CMK (cell line): ENCODE results near the gene MTF2.
"Not testable (repeated sequence)": the region's sequence is repeated elsewhere in the genome, so short reads cannot be mapped to it uniquely, and the experiment has no call there.

ENCODE experiments used
- DNase-seq: peaks from one replicate; pipeline ENCODE4 v3.0.0-alpha.2; 2010; ENCODE audit warnings: low read depth

Gene MTF2

DNA sequence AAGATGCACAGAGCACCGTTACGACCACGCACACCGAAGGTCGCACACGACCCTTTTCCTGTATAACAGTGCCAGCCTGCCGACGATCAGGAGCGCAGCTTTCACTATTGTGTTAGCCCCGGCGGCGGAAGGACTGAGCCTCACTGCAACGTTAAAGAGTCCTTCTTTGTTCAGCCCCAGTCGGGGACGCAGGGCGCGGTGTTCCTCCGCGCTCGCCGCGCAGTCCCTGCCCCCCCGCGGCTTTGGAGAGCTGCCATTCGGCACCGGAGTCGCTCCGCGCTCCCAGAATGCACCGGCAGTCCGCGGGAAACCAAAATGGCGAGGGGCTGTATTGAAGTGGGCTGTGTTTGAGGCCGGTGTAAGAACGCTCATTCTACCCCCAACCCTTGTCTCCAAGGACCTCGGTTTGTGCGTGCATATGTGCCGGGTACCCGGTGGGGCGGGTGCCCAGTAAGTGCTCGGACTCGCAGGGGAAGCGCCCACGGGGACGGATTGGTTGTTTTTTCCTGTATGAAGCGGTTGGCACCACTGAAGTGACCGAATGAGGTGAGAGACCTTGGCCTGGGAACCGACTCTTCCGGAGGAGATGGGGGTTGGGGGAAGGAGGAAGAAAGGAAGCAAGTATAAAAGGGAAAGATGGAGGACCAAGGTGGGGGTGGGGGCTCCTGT, at the start of gene MTF2:
TSS of gene MTF2 (plus strand) at position 298 of the 669 bp plus-strand sequence. CDS start at position 542, 244 bp downstream.
- peak; percentile 95 for DNase-seq

- DNase-seq, result no peak
Measured at GRCh38 chr1:93029317-93029716, 49.8 kb upstream of the MTF2 start.

DNA sequence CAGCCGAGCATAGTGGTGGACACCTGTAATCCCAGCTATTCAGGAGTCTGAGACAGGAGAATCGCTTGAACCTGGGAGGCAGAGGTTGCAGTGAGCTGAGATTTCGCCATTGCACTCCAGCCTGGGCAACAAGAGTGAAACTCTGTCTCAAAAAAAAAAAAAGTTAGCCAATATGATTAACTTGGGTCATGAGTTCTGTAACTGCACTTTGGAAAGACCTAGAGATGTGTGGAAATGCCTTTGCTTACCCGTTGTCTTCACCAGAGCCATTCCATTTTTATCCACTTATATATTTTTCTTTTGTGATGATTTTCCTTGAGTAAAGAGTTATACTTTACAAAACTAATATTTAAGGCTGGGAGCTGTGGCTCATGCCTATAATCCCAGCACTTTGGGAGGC, 48.9 kb upstream of the MTF2 start:
- not testable (repeated sequence) for DNase-seq

- DNase-seq, result no peak
Measured at GRCh38 chr1:93031711-93032110, 47.4 kb upstream of the MTF2 start.

- DNase-seq, result no peak
Measured at GRCh38 chr1:93033029-93033428, 46.1 kb upstream of the MTF2 start.

DNA sequence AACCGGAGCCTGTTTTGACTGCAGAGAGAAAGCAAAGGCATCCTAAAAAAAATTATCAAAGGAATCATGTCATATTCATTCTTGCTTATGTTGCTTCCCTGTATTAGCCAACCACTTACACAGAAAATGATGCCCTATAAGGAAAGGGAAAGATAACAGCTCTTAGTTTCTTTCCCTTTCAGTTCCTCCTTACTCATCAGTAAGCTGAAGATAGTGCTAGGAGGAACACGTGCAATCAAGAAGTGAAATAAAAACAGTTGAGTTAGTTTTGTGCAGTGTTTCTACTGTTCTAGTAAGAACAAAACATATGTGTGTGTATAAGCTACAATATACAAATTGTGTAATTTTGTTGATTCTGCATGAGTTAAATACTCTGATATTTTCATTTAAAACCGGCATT, 45.3 kb upstream of the MTF2 start:
- no peak for DNase-seq

- no peak for DNase-seq
Measured at GRCh38 chr1:93034397-93034796, 44.7 kb upstream of the MTF2 start.

- DNase-seq, result no peak
Measured at GRCh38 chr1:93036672-93037071, 42.4 kb upstream of the MTF2 start.

DNA sequence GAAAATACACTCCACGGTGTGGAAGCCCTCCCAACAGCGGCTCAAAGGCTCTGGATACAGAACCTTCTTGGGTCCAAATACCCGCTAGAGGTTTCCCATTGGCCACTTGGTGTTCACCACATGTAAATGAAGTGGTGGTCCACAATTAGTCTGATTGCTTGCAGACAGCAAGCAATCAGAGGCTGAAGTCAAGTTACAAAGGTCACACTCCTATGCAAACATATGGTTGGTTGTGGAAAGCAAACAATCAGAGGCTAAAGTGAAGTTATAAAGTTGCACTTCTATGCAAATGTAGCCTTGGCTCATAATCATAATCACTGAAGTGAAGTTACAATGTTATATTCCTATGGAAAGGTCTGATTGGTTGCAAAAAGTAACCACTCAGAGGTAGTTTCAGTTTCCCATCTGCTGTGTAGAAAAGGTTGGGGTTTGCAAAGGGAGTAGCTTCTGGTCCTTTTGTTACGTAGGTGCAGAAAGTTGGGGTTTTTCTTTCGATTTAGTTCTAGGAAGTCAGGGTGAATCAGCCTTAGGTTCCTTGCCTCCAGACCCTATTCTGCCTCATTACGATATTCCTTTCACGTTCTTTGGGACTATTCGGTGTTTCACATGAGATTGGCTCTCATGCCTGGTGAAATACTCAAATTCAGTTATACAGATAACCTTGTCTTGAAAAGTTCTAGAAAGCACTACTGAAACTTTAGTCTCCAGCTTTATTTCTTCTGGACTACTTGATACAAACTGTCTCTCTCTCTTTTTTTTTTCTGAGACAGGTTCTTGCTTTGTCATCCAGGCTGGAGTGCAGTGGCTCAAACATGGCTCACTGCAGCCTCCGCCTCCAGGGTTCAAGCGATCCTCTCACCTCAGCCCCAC, 36.7 kb upstream of the MTF2 start:
- no peak for DNase-seq

GRCh38 chr1:93043057-93043557, 36.0 kb upstream of the MTF2 start:
- DNase-seq, result no peak

DNA sequence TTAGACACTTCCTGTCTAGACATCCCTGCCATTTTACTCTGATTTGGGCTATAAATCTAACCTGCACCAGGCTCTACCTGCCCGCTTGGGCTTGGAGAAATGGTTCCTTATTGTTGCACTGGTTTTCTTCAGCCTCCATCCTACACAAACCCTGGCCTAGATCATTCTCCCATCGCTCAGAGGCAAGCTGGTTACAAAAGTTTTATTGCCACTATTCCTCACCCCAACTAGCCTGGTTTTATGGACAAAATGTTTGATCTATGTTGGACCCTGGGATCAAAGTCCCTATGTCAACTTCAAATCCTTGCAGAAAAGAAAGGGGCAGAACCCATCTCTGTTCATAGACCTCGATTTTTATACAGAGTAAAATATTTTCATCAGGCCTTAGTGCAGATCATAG, 31.5 kb upstream of the MTF2 start:
- no peak for DNase-seq

DNA sequence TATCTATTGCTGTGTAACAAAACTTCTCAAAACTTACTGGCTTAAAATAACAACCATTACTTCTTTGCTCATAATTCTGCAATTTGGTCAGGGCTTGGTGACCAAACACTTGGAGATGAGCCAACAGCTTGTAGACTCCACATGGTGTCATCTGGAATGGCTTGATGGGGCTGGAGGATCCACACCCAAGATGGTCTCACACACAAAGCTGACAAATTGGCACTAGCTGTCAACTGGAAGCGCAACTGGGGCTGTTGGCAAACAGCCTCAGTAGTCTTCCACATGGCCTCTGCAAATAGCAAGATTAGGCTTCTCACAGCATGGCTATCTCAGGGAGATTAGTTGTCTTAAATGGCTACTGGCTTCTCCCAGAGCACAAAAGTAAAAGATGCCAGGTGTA, 27.1 kb upstream of the MTF2 start:
- no peak for DNase-seq

- no peak for DNase-seq
Measured at GRCh38 chr1:93056214-93056613, 22.9 kb upstream of the MTF2 start.

- DNase-seq, result no peak
Measured at GRCh38 chr1:93056649-93057048, 22.4 kb upstream of the MTF2 start.

DNA sequence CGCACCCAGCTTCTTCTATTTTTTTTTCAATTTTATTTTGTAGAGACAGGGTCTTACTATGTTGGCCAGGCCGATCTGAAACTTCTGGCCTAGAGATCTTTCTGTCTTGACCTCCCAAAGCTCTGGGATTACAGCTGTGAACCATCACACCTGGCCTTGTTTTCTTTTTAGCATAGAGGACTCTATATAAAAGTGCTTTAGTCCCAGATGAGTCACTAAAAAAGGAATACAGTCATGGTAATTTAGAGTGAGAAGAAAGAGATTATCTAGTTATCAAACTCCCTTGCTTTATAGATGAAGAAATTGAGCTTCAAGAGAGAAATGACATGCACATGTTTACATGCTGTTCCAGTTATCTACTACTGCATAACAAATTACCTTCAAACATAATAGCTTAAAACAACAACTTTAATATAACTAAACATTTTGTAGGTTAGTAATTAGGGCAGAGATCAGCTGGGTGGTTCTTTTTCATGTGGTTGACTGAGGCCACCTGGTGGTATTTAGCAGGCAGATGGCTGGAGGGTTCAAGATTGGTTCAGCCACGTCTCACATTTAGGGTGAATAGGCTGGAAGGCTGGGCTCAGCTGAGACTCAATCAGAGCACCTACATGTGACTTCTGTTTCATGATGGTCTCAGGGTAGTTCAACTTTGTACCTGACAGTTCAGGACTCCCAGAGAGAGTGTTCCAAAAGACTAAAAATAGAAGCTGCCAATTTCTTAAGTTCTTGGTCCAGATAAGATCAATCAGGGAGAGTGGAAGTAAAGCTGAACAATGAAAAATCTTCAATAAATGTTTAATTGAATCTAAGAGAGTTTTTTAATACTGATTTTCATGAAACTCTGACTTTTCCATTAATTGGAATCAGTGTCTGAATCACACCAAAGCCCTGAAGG, 16.9 kb upstream of the MTF2 start:
- no peak for DNase-seq

DNA sequence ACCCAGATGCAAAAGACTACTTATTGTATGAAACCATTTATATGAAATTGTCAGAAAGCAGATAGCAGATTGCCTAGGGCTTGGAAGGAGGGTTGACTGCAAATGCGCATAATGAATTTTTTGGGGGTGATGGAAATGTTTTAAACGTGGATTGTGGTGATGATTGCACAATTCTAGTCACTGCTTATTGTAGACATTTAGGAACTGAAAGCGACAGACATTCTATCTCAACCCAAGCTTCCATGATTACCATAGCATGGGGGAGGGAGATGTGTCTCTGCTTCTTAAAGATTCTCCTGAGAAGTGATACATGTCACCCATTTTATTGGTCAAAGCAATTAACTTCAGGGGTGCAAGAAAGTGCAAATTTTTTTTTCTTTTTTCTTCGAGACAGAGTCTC, 2.8 kb upstream of the MTF2 start:
- no peak for DNase-seq

DNA sequence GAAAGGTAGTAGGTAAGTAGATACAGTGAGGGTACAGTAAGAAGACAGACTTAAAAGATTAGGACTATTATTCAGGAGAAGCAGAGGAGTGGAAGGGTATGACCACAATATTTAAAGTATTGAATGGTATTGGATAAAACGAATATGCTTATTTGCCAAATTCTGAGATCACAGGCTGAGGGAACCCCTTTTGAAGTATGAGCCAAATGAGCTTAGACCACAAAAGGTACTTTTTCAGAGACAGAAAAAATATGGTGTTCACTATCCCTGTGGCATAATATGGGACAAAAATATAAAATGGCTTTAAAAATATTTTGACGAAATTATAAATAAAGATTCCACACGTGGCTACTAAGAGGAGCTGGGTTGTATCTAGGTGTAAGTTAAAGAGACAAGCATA, 880 bp upstream of the MTF2 start:
- no peak for DNase-seq

GRCh38 chr1:93078638-93078985, 471 bp upstream of the MTF2 start:
- DNase-seq, result no peak

DNA sequence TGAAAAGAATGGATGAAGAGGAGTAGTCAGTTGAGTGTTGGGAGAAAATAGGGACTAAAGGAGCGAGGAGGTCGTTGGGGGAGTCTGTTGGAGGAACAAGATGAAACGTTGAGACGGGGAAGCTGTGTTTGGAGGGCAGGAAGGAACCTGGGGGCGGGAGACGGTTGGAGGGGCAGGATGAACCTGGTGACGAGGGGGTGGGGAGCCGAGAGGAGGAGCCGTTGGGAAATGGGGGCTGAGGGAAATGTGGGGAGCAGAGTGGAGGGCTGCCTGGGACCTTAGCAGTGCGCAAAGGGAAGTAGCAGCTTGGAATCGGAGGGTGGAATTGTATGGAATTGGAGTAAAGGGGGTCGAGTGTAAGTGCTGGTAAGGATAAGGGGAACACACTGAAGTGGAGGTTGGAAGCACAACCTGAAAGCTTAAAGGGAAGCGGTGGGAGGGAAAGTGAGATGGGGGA, 630 bp downstream of the MTF2 start:
- DNase-seq, result peak; percentile 62

GRCh38 chr1:93080179-93080823, 1.2 kb downstream of the MTF2 start:
- peak; percentile 33 for DNase-seq

GRCh38 chr1:93081716-93082115, 2.6 kb downstream of the MTF2 start:
- no peak for DNase-seq

DNA sequence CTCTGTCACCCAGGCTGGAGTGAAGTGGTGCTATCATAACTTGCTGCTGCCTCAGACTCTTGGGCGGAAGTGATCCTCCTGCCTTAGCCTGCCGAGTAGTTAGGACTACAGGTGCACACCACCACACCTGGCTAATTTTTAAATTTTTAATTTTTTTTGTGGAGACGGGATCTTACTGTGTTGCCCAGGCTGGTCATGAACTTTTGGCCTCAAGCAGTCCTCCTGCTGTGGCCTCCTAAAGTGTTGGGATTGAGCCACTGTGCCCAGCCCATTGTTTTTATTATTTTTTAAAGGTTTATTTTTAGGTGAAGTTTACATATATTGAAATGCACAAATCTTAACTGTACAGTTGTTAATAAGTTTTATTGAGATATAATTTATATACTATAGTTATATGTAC, 3.2 kb downstream of the MTF2 start:
- no peak for DNase-seq
